GM23338 (cell line): ENCODE data around the gene DAAM2. TPM values are rescaled to one million over a fixed set of nuclear protein-coding genes. Genes with fewer than 3 reads are reported as not detected.

Experiments
- ATAC-seq: fragments of 200-7000 bp; cut with Tn5 transposase; 3 replicates; pipeline ENCODE4 v1.9.1; 2020
- DNase-seq: peaks from one replicate; pipeline ENCODE4 v3.0.0-alpha.2; 2015; ENCODE audit warnings: low spot score
- H2AFZ ChIP-seq: fragments of 200-600 bp; sonication (generic); 2 replicates; pipeline ENCODE4 v1.8.0; 2016; ENCODE audit warnings: antibody characterized with exemption, mild to moderate bottlenecking, moderate library complexity
- H3F3A ChIP-seq: fragments of 200-600 bp; sonication (generic); replicated peaks from 2 replicates; pipeline ENCODE4 v1.8.0; 2017; ENCODE audit warnings: antibody characterized with exemption, mixed run types, low read depth
- H3K27ac ChIP-seq: fragments of 200-600 bp; sonication (generic); 2 replicates; pipeline ENCODE4 v1.6.1; 2016; ENCODE audit warnings: low read depth
- H3K27me3 ChIP-seq: fragments of 200-600 bp; sonication (generic); 2 replicates; pipeline ENCODE4 v1.8.0; 2016; ENCODE audit warnings: mild to moderate bottlenecking, mixed run types, moderate library complexity; ENCODE audit not compliant: insufficient read depth
- H3K36me3 ChIP-seq: fragments of 200-600 bp; sonication (generic); 2 replicates; pipeline ENCODE4 v1.8.0; 2016; ENCODE audit warnings: mild to moderate bottlenecking; ENCODE audit not compliant: insufficient read depth
- H3K4me1 ChIP-seq: fragments of 200-600 bp; sonication (generic); 2 replicates; pipeline ENCODE4 v1.8.0; 2016; ENCODE audit warnings: mild to moderate bottlenecking, moderate library complexity; ENCODE audit not compliant: insufficient read depth
- H3K4me2 ChIP-seq: fragments of 200-600 bp; sonication (generic); 2 replicates; pipeline ENCODE4 v1.7.1; 2017; ENCODE audit warnings: mixed run types
- H3K4me3 ChIP-seq: fragments of 200-600 bp; sonication (generic); 2 replicates; pipeline ENCODE4 v1.6.1; 2016; ENCODE audit warnings: mixed run types
- H3K79me2 ChIP-seq: fragments of 200-600 bp; sonication (generic); replicated peaks from 2 replicates; pipeline ENCODE4 v1.8.0; 2017; ENCODE audit warnings: mild to moderate bottlenecking; ENCODE audit not compliant: insufficient read depth
- H3K9me2 ChIP-seq: fragments of 200-600 bp; sonication (generic); 2 replicates; pipeline ENCODE4 v1.8.0; 2017; ENCODE audit not compliant: insufficient read depth
- H4K20me1 ChIP-seq: fragments of 200-600 bp; sonication (generic); replicated peaks from 2 replicates; pipeline ENCODE4 v1.8.0; 2017; ENCODE audit warnings: mild to moderate bottlenecking; ENCODE audit not compliant: insufficient read depth
- H3K27ac Mint-ChIP-seq: 2 replicates; pipeline ENCODE4 v1.8.0; 2020; ENCODE audit warnings: inconsistent platforms, mild to moderate bottlenecking, moderate library complexity, mixed read lengths
- H3K27me3 Mint-ChIP-seq: 3 replicates; pipeline ENCODE4 v1.8.0; 2022; ENCODE audit warnings: low read depth, mild to moderate bottlenecking, moderate library complexity, mixed read lengths, inconsistent platforms; ENCODE audit not compliant: insufficient read depth, poor library complexity
- H3K36me3 Mint-ChIP-seq: 3 replicates; pipeline ENCODE4 v1.8.0; 2021; ENCODE audit warnings: low read depth, mild to moderate bottlenecking, inconsistent platforms, moderate library complexity, mixed read lengths
- H3K4me1 Mint-ChIP-seq: 3 replicates; pipeline ENCODE4 v1.8.0; 2020; ENCODE audit warnings: mild to moderate bottlenecking, inconsistent platforms, mixed read lengths
- H3K4me3 Mint-ChIP-seq: 3 replicates; pipeline ENCODE4 v1.8.0; 2021; ENCODE audit warnings: moderate library complexity, mild to moderate bottlenecking, inconsistent platforms, mixed read lengths
- H3K9me3 Mint-ChIP-seq: 3 replicates; pipeline ENCODE4 v1.8.0; 2020; ENCODE audit warnings: moderate library complexity, mild to moderate bottlenecking, inconsistent platforms, mixed read lengths
- CREB1 ChIP-seq: fragments of 250-450 bp; sonication (Bioruptor Pico); IDR thresholded peaks from 2 replicates; pipeline ENCODE4 v1.5.0; 2020; ENCODE audit warnings: low read depth, mild to moderate bottlenecking, moderate library complexity
- CTCF ChIP-seq, 2 experiments: fragments of 200-600 bp in 1 of 2; sonication (generic) in 1 of 2; conservative IDR thresholded peaks; 2 replicates each; pipeline versions ENCODE4 v1.5.1 to v1.6.1; 2016 to 2017; ENCODE audit warnings: antibody characterized with exemption in 2 of 2, low read depth in 2 of 2, mild to moderate bottlenecking in 2 of 2, moderate library complexity in 1 of 2
- ETS1 ChIP-seq: IDR thresholded peaks from 2 replicates; pipeline ENCODE4 v1.6.1; 2016; ENCODE audit warnings: antibody characterized with exemption
- EZH2 ChIP-seq: fragments of 200-600 bp; sonication (generic); IDR thresholded peaks from one replicate; pipeline ENCODE4 v1.8.0; 2017; ENCODE audit warnings: antibody characterized with exemption, mild to moderate bottlenecking, low read depth; ENCODE audit not compliant: unreplicated experiment
- JUNB ChIP-seq: IDR thresholded peaks from one replicate; pipeline ENCODE4 v1.6.1; 2016; ENCODE audit warnings: antibody characterized with exemption; ENCODE audit not compliant: unreplicated experiment
- NANOG ChIP-seq: IDR thresholded peaks from 2 replicates; pipeline ENCODE4 v1.6.1; 2016; ENCODE audit warnings: antibody characterized with exemption, borderline replicate concordance
- POLR2AphosphoS5 ChIP-seq: IDR thresholded peaks from 2 replicates; pipeline ENCODE4 v1.6.1; 2016; ENCODE audit warnings: antibody characterized with exemption, low read depth
- ZNF331 ChIP-seq: fragments of 250-450 bp; sonication (Bioruptor Pico); IDR thresholded peaks from 2 replicates; pipeline ENCODE4 v1.5.0; 2020; ENCODE audit warnings: low read depth, mild to moderate bottlenecking, moderate library complexity
- ZNF462 ChIP-seq: fragments of 250-450 bp; sonication (Bioruptor Pico); IDR thresholded peaks from 2 replicates; pipeline ENCODE4 v1.5.0; 2020; ENCODE audit warnings: mild to moderate bottlenecking, moderate library complexity
- polyA plus RNA-seq: library from polyadenylated mRNA; unstranded; fragments of >200 nt; fragmentation: Nextera tagmentation; extraction: Ambion mirVana; gene quantifications from 2 replicates; pipeline ENCODE4 v1.2.1, GENCODE V29; 2016
- total RNA-seq: library from RNA; depleted of rRNA; stranded (reverse); fragments of >200 nt; shearing (Covaris generic); gene quantifications from 2 replicates; pipeline ENCODE4 v1.2.3, GENCODE V29; 2014

DAAM2 gene
- total and polyA plus RNA-seq, 2 experiments from 2014 or later, result 1.4 to 4.9 TPM

GRCh38 chr6:39824030-39824926, 32.1 kb downstream of the DAAM2 start:
- no peaks in the 10 kb centered on the region for H3F3A ChIP-seq
- H3K4me3 Mint-ChIP-seq, result no peak overlapping the region
- H3K9me3 Mint-ChIP-seq, result no peaks in the 10 kb centered on the region
- H3K4me3 ChIP-seq, result no peak overlapping the region
- no peaks in the 10 kb centered on the region for H3K36me3 ChIP-seq
- TF ChIP-seq NANOG (no peak), ETS1 (no peak), POLR2AphosphoS5 (no peak), CREB1 (CRISPR knock-in tag) (no peak), CTCF (conservative IDR thresholded peaks at IDR 0.05; ENCODE audit: low read depth in 2 of 2) (0 out of 4 replicates have a peak, but pooled peaks of 1 of the 2 experiments have one; percentile 17), ZNF462 (CRISPR knock-in tag) (no peak), JUNB (no peak), ZNF331 (CRISPR knock-in tag) (no peak), EZH2 (no peak)
- no peaks in the 10 kb centered on the region for H3K9me2 ChIP-seq
- no peak overlapping the region for H2AFZ ChIP-seq
- H4K20me1 ChIP-seq, result no peaks in the 10 kb centered on the region
- H3K79me2 ChIP-seq, result no peaks in the 10 kb centered on the region
- peaks cover 34% of the 10 kb centered on the region for H3K4me1 Mint-ChIP-seq
- H3K27ac ChIP-seq, result no peak overlapping the region
- peaks cover 11% of the 10 kb centered on the region for H3K27me3 Mint-ChIP-seq
- H3K27me3 ChIP-seq, result no peaks in the 10 kb centered on the region
- peaks cover 10% of the 10 kb centered on the region; the same call in 1 of the 2 replicates for H3K4me1 ChIP-seq
- peak; percentile 28 for DNase-seq
- H3K4me2 ChIP-seq, result no peak overlapping the region
- peak; percentile 76 for ATAC-seq
- H3K27ac Mint-ChIP-seq, result no peak overlapping the region
- H3K36me3 Mint-ChIP-seq, result no peaks in the 10 kb centered on the region
